Karpas-422 (cell line): ENCODE measurements around the gene CDC5L. TPM values are rescaled to one million over a fixed set of nuclear protein-coding genes. Genes with fewer than 3 reads are reported as not detected.

ENCODE experiments used
- DNase-seq: peaks from one replicate; pipeline ENCODE4 v3.0.0-alpha.2; 2015
- H2AFZ ChIP-seq: fragments of 200-600 bp; sonication (generic); 2 replicates; pipeline ENCODE4 v1.6.1; 2014; ENCODE audit warnings: antibody characterized with exemption, low read length, mixed read lengths
- H3K27ac ChIP-seq: fragments of 200-600 bp; sonication (generic); 2 replicates; pipeline ENCODE4 v1.5.1; 2014; ENCODE audit warnings: mild to moderate bottlenecking, low read length, moderate library complexity
- H3K27me3 ChIP-seq: fragments of 200-600 bp; sonication (generic); 2 replicates; pipeline ENCODE4 v1.6.1; 2014; ENCODE audit warnings: low read length, mixed read lengths
- H3K36me3 ChIP-seq: fragments of 200-600 bp; sonication (generic); 2 replicates; pipeline ENCODE4 v1.6.1; 2014; ENCODE audit warnings: low read length, mixed read lengths; ENCODE audit not compliant: insufficient read depth
- H3K4me1 ChIP-seq: fragments of 200-600 bp; sonication (generic); 2 replicates; pipeline ENCODE4 v1.6.1; 2014; ENCODE audit warnings: mild to moderate bottlenecking, low read length, mixed read lengths
- H3K4me2 ChIP-seq: fragments of 200-600 bp; sonication (generic); 2 replicates; pipeline ENCODE4 v1.6.1; 2014; ENCODE audit warnings: low read length, low read depth, mild to moderate bottlenecking; ENCODE audit not compliant: poor library complexity, severe bottlenecking
- H3K4me3 ChIP-seq: fragments of 200-600 bp; sonication (generic); 2 replicates; pipeline ENCODE4 v1.5.1; 2014; ENCODE audit warnings: mild to moderate bottlenecking, antibody characterized with exemption, low read length, mixed read lengths
- H3K79me2 ChIP-seq: fragments of 200-600 bp; sonication (generic); 2 replicates; pipeline ENCODE4 v1.6.1; 2014; ENCODE audit warnings: mild to moderate bottlenecking, low read length, mixed read lengths
- H3K9ac ChIP-seq: fragments of 200-600 bp; sonication (generic); 2 replicates; pipeline ENCODE4 v1.6.0; 2014; ENCODE audit warnings: low read length
- H3K9me2 ChIP-seq: fragments of 200-600 bp; sonication (generic), shearing (Covaris generic); replicated peaks from 2 replicates; pipeline ENCODE4 v1.6.0; 2014; ENCODE audit warnings: mild to moderate bottlenecking, low read length, moderate library complexity; ENCODE audit not compliant: insufficient read depth
- H3K9me3 ChIP-seq: fragments of 300-700, 200-600 bp; sonication (generic); 2 replicates; pipeline ENCODE4 v1.6.1; 2014; ENCODE audit warnings: low read length, mixed read lengths
- H4K20me1 ChIP-seq: fragments of 200-600 bp; sonication (generic); 2 replicates; pipeline ENCODE4 v1.6.1; 2014; ENCODE audit warnings: mild to moderate bottlenecking, antibody characterized with exemption, low read length, low read depth; ENCODE audit not compliant: insufficient read depth
- total RNA-seq: library from RNA; depleted of rRNA; stranded (reverse); fragments of >200 nt; shearing (Covaris generic); gene quantifications from 2 replicates; pipeline ENCODE4 v1.2.3, GENCODE V29; 2014; ENCODE audit warnings: low replicate concordance

The CDC5L gene
- total RNA-seq, 1 experiment from 2014 or later: 19.1 TPM

DNA sequence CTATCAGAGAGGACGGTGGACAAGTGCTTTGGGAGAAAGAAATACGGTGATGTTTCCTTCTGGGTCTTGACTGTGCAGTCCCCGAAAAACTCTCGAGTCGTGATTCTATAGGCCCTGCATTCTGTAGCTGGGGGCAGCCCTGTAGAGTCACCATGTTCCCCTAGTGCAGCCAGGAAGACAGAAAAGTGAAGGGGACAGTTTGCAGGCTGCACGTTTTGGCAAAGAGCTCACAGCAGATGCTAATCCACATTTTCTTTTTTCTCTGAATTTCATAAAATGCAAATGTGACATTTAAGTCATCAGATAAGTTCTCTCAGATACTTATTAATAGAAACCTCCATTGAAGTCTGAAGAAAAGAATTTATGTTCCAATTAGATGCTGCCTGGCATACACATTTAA is 25.6 kb upstream of the CDC5L start:
- no peaks in the 10 kb centered on the region for H3K9me2 ChIP-seq
- H3K79me2 ChIP-seq: no peaks in the 10 kb centered on the region
- no peak overlapping the region for H3K4me3 ChIP-seq
- no peak overlapping the region for H2AFZ ChIP-seq
- H3K9ac ChIP-seq: no peak overlapping the region
- DNase-seq: no peak
- no peaks in the 10 kb centered on the region for H4K20me1 ChIP-seq
- no peaks in the 10 kb centered on the region for H3K27me3 ChIP-seq
- H3K36me3 ChIP-seq: no peaks in the 10 kb centered on the region
- peaks cover 4% of the 10 kb centered on the region; the same call in 1 of the 2 replicates for H3K4me1 ChIP-seq
- H3K27ac ChIP-seq: no peak overlapping the region
- no peaks in the 10 kb centered on the region for H3K9me3 ChIP-seq
- no peak overlapping the region for H3K4me2 ChIP-seq

DNA sequence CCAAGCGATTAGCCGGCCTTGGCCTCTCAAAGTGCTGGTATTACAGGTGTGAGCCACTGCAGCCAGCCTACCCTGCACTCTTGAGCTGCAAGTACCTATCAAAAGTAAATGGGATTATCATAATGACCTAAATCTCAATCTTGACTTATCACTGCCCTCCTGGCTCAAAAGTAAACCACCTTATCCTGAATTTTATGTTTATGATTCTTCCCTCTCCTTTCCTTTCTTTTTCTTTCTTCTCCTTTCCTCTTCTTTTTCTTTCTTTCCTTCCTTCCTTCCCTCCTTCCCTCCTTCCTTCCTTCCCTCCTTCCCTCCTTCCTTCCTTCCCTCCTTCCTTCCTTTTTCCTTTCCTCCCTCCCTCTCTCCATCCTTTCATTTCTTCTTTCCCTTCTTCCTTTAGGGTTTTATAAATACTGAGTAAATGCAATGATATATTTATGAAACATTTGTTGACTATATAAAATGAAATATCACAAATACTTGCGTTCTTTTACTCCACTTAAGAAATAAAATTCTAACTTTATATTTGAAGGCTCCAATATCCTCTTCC is 24.1 kb upstream of the CDC5L start:
- Histone ChIP-seq H3K9me3 (no peaks in the 10 kb centered on the region), H3K36me3 (no peaks in the 10 kb centered on the region), H3K27me3 (no peaks in the 10 kb centered on the region), H4K20me1 (no peaks in the 10 kb centered on the region), H3K9ac (no peak overlapping the region), H3K79me2 (no peaks in the 10 kb centered on the region), H3K27ac (no peak overlapping the region), H3K9me2 (no peaks in the 10 kb centered on the region), H3K4me2 (no peak overlapping the region), H3K4me3 (no peak overlapping the region), H2AFZ (no peak overlapping the region), H3K4me1 (peaks cover 4% of the 10 kb centered on the region; the same call in 1 of the 2 replicates)
- no peak for DNase-seq

- H2AFZ ChIP-seq: no peak overlapping the region
- H3K36me3 ChIP-seq: no peaks in the 10 kb centered on the region
- no peak overlapping the region for H3K4me2 ChIP-seq
- H3K27ac ChIP-seq: no peak overlapping the region
- no peaks in the 10 kb centered on the region for H3K9me3 ChIP-seq
- H3K4me1 ChIP-seq: peaks cover 4% of the 10 kb centered on the region; the same call in 1 of the 2 replicates
- H3K9me2 ChIP-seq: no peaks in the 10 kb centered on the region
- H3K27me3 ChIP-seq: no peaks in the 10 kb centered on the region
- no peaks in the 10 kb centered on the region for H4K20me1 ChIP-seq
- DNase-seq: no peak
- no peak overlapping the region for H3K9ac ChIP-seq
- no peak overlapping the region for H3K4me3 ChIP-seq
- H3K79me2 ChIP-seq: no peaks in the 10 kb centered on the region
Measured at GRCh38 chr6:44366781-44367180, 20.7 kb upstream of the CDC5L start.

GRCh38 chr6:44367681-44368080 is 19.8 kb upstream of the CDC5L start:
- H3K27me3 ChIP-seq: no peaks in the 10 kb centered on the region
- H3K79me2 ChIP-seq: no peaks in the 10 kb centered on the region
- H3K4me3 ChIP-seq: no peak overlapping the region
- H3K9me2 ChIP-seq: no peaks in the 10 kb centered on the region
- no peak overlapping the region for H2AFZ ChIP-seq
- no peaks in the 10 kb centered on the region for H3K4me1 ChIP-seq
- no peak for DNase-seq
- no peaks in the 10 kb centered on the region for H3K9me3 ChIP-seq
- no peak overlapping the region for H3K27ac ChIP-seq
- no peak overlapping the region for H3K9ac ChIP-seq
- no peaks in the 10 kb centered on the region for H4K20me1 ChIP-seq
- H3K36me3 ChIP-seq: no peaks in the 10 kb centered on the region
- H3K4me2 ChIP-seq: no peak overlapping the region

DNA sequence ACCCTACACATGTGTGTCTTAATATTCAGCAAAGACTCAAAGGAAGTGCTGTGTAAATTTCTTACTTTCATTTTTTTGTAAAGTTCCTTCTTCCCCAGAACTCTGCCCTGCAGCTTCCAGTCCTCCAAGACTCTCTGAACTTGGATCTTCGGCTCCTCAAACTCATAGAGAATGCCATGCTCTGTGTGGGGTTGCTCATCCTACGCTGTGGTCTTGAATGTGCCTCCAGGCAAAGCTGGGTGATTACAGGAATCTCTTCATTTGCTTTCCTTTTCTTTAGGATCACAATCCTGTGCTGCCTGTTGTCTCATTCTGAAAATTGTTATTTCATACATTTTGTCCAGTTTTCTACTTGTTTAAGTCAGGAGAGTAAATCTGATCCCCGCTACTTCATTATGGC is 14.5 kb upstream of the CDC5L start:
- Histone ChIP-seq H3K4me3 (no peak overlapping the region), H3K4me2 (no peak overlapping the region), H3K36me3 (no peaks in the 10 kb centered on the region), H4K20me1 (no peaks in the 10 kb centered on the region), H2AFZ (no peak overlapping the region), H3K9me3 (no peaks in the 10 kb centered on the region), H3K27ac (no peak overlapping the region), H3K9me2 (no peaks in the 10 kb centered on the region), H3K9ac (no peak overlapping the region), H3K79me2 (no peaks in the 10 kb centered on the region), H3K4me1 (no peaks in the 10 kb centered on the region), H3K27me3 (no peaks in the 10 kb centered on the region)
- no peak for DNase-seq

- Histone ChIP-seq H3K9me2 (no peaks in the 10 kb centered on the region), H4K20me1 (no peaks in the 10 kb centered on the region), H2AFZ (no peak overlapping the region), H3K4me2 (no peak overlapping the region), H3K27ac (no peak overlapping the region), H3K36me3 (no peaks in the 10 kb centered on the region), H3K9me3 (no peaks in the 10 kb centered on the region), H3K4me3 (no peak overlapping the region), H3K79me2 (no peaks in the 10 kb centered on the region), H3K4me1 (no peaks in the 10 kb centered on the region), H3K9ac (no peak overlapping the region), H3K27me3 (no peaks in the 10 kb centered on the region)
- no peak for DNase-seq
Measured at GRCh38 chr6:44373787-44374186, 13.7 kb upstream of the CDC5L start.

DNA sequence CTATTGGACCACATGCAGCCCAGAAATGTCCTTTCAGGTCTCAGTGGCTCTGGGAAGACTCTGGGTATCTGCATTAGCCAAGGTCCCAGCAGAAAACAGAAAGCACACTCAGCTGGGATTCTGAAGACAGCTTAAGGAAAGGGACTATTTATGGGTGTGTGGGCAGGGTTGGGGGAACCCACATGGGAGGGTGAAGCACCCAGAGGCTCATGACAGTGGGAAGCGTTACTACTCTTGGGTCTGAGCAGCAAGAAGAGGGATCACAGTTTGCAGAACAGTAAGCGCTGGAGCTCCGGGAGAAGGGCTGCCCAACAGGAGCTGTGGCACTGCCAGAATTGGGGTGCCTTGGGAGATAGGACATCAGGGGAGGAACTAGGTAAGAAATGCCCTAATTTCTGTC is 12.4 kb upstream of the CDC5L start:
- Histone ChIP-seq H4K20me1 (no peaks in the 10 kb centered on the region), H3K27me3 (no peaks in the 10 kb centered on the region), H3K9me3 (no peaks in the 10 kb centered on the region), H3K4me3 (no peak overlapping the region), H3K9ac (no peak overlapping the region), H3K27ac (no peak overlapping the region), H3K4me1 (no peaks in the 10 kb centered on the region), H3K4me2 (no peak overlapping the region), H3K9me2 (no peaks in the 10 kb centered on the region), H3K36me3 (no peaks in the 10 kb centered on the region), H2AFZ (no peak overlapping the region), H3K79me2 (no peaks in the 10 kb centered on the region)
- DNase-seq: no peak

DNA sequence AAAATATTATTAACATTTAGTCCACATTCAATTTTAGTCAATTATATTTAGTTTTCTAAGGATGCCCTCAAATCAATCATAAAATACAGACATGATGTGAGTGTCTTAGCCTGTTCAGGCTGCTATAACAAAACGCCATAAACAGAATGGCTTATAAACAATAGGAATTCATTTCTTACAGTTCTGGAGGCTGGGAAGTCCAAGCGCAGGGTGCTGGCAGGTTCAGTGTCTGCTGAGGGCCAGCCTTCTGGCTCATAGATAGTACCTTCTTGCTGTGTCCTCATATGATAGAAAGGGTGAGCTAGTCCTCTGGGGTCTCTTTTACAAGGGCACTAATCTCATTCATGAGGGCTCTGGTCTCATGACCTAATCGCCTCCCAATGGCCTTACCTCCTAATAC is 10.0 kb upstream of the CDC5L start:
- no peak for DNase-seq
- Histone ChIP-seq H3K4me2 (no peak overlapping the region), H3K79me2 (no peaks in the 10 kb centered on the region), H3K36me3 (no peaks in the 10 kb centered on the region), H3K27ac (no peak overlapping the region), H3K4me3 (no peak overlapping the region), H3K9me2 (no peaks in the 10 kb centered on the region), H2AFZ (no peak overlapping the region), H4K20me1 (no peaks in the 10 kb centered on the region), H3K9ac (no peak overlapping the region), H3K9me3 (no peaks in the 10 kb centered on the region), H3K27me3 (no peaks in the 10 kb centered on the region), H3K4me1 (no peaks in the 10 kb centered on the region)

- Histone ChIP-seq H3K27me3 (no peaks in the 10 kb centered on the region), H3K36me3 (no peaks in the 10 kb centered on the region), H3K4me3 (no peak overlapping the region), H3K4me1 (no peaks in the 10 kb centered on the region), H4K20me1 (no peaks in the 10 kb centered on the region), H3K9me3 (no peaks in the 10 kb centered on the region), H3K79me2 (no peaks in the 10 kb centered on the region), H3K9me2 (no peaks in the 10 kb centered on the region), H3K4me2 (no peak overlapping the region), H3K27ac (no peak overlapping the region), H2AFZ (no peak overlapping the region), H3K9ac (no peak overlapping the region)
- DNase-seq: no peak
Measured at GRCh38 chr6:44377971-44378370, 9.5 kb upstream of the CDC5L start.
